Stimulated activated effector memory CD8-positive, alpha-beta T cell treated with anti-CD3 and anti-CD28 coated beads, Interleukin-12 subunit alpha, Interleukin-12 subunit beta, amount 100 ng/mL, for 72 hours (primary cell): ENCODE results near the gene IGFBP4.

Experiments
- ATAC-seq: fragments of 150-1000 bp; cut with Tn5 transposase; 2 replicates; pipeline ENCODE4 v1.10.0; 2021
- DNase-seq, 2 donors: peaks; one replicate each; pipeline ENCODE4 v3.0.0; 2021 to 2022; ENCODE audit warnings: low spot score in 2 of 2
- H3K27ac Mint-ChIP-seq: one replicate; pipeline ENCODE4 v1.8.0; 2022; ENCODE audit warnings: mild to moderate bottlenecking, mixed read lengths
- H3K36me3 Mint-ChIP-seq: one replicate; pipeline ENCODE4 v1.8.0; 2022; ENCODE audit warnings: mild to moderate bottlenecking, mixed read lengths
- H3K4me1 Mint-ChIP-seq: one replicate; pipeline ENCODE4 v1.8.0; 2022; ENCODE audit warnings: mixed read lengths
- H3K4me3 Mint-ChIP-seq: one replicate; pipeline ENCODE4 v1.8.0; 2022; ENCODE audit warnings: mild to moderate bottlenecking, mixed read lengths
- H3K9me3 Mint-ChIP-seq: one replicate; pipeline ENCODE4 v1.8.0; 2022; ENCODE audit warnings: mixed read lengths

Gene IGFBP4

GRCh38 chr17:40482722-40483121 is 39.5 kb downstream of the IGFBP4 start:
- Mint-ChIP-seq H3K4me3 (peak overlapping the region; percentile 67), H3K9me3 (no peaks in the 10 kb centered on the region), H3K4me1 (peaks cover 88% of the 10 kb centered on the region), H3K36me3 (peaks cover 13% of the 10 kb centered on the region), H3K27ac (peak overlapping the region; percentile 93)
- ATAC-seq (no peak), DNase-seq (no peak)

- Mint-ChIP-seq H3K4me3 (no peak overlapping the region), H3K27ac (peak overlapping the region; percentile 93), H3K9me3 (no peaks in the 10 kb centered on the region), H3K4me1 (peaks cover 89% of the 10 kb centered on the region), H3K36me3 (peaks cover 13% of the 10 kb centered on the region)
- DNase-seq: no peak
- no peak for ATAC-seq
Observed at GRCh38 chr17:40483679-40484078, 40.4 kb downstream of the IGFBP4 start.

DNA sequence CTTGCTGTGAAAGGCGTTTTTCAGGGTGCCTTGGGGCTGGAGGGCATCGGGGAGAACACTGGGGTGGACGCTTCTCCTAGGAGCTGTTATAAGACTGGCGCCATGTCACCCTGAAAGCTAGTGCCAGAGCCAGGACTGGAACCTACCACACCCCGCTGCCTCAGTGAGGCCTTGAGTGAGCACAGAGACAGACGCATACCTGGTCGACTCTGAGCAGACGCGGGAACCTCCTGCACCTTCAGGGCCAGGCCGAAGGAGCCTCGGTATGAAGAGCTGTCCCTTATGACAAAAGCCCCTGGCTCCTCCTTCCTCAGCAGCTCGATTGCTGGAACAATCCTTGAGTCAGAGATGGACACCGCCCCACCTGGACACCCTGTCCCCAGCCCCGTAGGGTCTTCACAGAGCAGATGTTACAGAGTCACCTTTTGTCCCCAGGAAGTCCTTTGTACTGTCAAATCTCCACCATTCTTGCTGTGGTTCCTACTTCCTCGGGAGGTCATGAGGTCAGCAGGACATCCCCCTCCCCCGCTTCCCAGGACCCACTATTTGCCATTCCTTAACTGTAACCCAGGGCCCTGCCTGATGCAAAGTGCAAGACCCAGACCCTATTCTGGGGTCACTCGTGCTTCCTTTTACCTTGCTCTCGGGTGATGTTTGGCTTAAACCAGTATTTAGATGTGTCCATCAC is 41.2 kb downstream of the IGFBP4 start:
- Mint-ChIP-seq H3K4me1 (peaks cover 89% of the 10 kb centered on the region), H3K4me3 (no peak overlapping the region), H3K36me3 (peaks cover 8% of the 10 kb centered on the region), H3K9me3 (no peaks in the 10 kb centered on the region), H3K27ac (peak overlapping the region; percentile 93)
- no peak for ATAC-seq
- DNase-seq: no peak

- DNase-seq (no peak), ATAC-seq (no peak)
- H3K4me3 Mint-ChIP-seq: no peak overlapping the region
- H3K27ac Mint-ChIP-seq: peak overlapping the region; percentile 93
- no peaks in the 10 kb centered on the region for H3K9me3 Mint-ChIP-seq
- peaks cover 6% of the 10 kb centered on the region for H3K36me3 Mint-ChIP-seq
- peaks cover 89% of the 10 kb centered on the region for H3K4me1 Mint-ChIP-seq
Observed at GRCh38 chr17:40484973-40485530, 41.8 kb downstream of the IGFBP4 start.

DNA sequence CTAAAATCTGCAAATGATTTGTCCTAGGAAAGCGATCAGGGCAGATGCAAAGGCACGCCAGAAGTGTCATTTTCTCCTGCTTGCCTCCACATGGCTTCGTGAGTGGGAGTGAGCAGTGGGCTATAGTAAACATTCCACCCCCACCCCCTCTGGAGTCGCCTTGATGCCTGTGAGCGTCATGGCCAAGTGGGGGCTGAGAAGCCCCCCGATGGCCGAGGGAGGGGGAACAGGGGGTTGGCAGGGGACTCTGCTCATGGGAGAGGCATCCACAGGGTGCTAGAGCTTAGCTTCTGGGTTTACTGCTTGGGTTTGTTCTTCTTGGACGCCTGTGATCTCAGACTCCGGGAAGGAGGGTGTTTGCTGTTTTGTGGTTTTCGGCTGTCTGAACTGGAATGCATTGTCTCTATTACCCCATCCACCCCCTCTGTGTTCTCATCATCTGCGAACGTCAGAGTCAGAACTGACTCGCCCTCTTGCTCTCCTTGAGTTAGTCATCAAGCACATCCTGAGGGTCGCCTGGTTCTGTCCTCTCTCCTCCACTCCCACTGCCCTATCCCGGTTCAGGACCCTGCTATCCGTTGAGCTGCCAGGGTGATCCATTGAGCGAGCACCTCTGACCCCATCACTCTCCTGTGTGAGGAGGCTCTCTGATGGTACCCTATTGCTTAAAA is 42.7 kb downstream of the IGFBP4 start:
- peak overlapping the region; percentile 93 for H3K27ac Mint-ChIP-seq
- ATAC-seq (peak; percentile 70), DNase-seq (no peak)
- H3K4me3 Mint-ChIP-seq: no peak overlapping the region
- H3K9me3 Mint-ChIP-seq: no peaks in the 10 kb centered on the region
- H3K4me1 Mint-ChIP-seq: peaks cover 89% of the 10 kb centered on the region
- no peaks in the 10 kb centered on the region for H3K36me3 Mint-ChIP-seq

DNA sequence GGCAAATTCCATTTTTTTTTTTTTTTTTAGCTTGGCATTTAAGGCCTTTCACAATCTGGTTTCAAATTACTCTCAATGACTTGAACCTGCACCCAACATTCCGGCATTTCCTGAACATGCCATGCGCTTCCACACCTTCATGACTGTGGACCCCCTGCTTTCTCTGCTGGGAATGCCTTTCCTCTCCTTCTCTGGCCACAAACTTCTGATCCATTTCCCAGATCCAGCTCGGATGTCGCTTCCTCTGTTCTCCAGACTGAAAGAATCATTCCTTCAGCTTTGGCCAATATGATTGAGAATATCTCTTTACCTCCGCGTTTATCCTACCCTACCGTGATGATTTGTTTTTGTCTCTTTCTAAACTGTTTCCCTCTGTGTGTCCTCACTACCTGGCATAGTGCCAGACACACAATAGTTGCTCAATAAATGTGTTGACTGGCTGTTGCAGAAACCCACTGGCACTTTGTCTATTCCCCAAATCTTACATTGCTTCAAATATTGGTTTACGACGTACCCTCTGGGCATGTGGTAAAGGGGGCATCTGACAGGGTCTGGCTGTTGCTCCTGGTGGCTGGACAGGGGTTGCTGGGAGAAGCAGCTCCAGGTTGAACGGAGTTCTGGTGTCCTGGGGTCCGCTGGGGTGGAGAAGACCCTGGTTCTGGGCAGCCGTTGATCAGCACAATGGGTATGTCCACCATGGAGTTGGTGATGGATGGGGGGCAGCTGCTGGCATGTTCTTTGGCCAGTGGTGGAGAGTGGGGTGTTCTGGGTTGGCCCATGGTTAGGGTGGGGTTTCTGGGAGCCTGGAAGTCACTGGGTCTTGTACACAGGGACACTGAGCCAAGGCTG is 43.5 kb downstream of the IGFBP4 start:
- Mint-ChIP-seq H3K36me3 (no peaks in the 10 kb centered on the region), H3K4me3 (no peak overlapping the region), H3K9me3 (no peaks in the 10 kb centered on the region), H3K4me1 (peaks cover 87% of the 10 kb centered on the region), H3K27ac (peak overlapping the region; percentile 93)
- ATAC-seq (no peak), DNase-seq (no peak)

GRCh38 chr17:40487371-40488020 is 44.2 kb downstream of the IGFBP4 start:
- H3K36me3 Mint-ChIP-seq: no peaks in the 10 kb centered on the region
- H3K4me3 Mint-ChIP-seq: no peak overlapping the region
- H3K4me1 Mint-ChIP-seq: peaks cover 80% of the 10 kb centered on the region
- peak overlapping the region; percentile 93 for H3K27ac Mint-ChIP-seq
- no peak for DNase-seq
- no peaks in the 10 kb centered on the region for H3K9me3 Mint-ChIP-seq
- ATAC-seq: no peak

GRCh38 chr17:40490289-40490853 is 47.1 kb downstream of the IGFBP4 start:
- Mint-ChIP-seq H3K9me3 (no peaks in the 10 kb centered on the region), H3K4me3 (no peak overlapping the region), H3K27ac (peak overlapping the region; percentile 72), H3K36me3 (no peaks in the 10 kb centered on the region), H3K4me1 (peaks cover 53% of the 10 kb centered on the region)
- no peak for ATAC-seq
- no peak for DNase-seq

DNA sequence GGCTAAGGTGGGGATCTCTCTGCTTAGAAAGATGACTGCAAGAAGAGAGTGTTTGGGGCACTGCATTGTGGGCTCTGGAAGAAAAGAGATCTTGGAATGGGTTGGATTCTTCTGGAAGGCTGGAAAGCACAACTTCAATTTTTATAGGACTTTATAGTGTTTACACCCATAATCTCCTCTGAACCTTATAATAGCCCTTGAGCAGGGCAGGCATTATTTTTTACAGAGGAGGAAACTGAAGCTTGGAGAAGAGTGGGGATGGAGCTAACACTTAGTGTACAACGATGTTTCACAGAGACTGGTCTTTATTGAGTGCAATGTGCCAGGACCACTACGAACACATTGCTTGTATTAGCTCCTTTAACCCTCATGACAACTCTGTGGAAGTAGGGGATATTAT is 47.7 kb downstream of the IGFBP4 start:
- ATAC-seq: no peak
- H3K36me3 Mint-ChIP-seq: no peaks in the 10 kb centered on the region
- DNase-seq: no peak
- peak overlapping the region; percentile 72 for H3K27ac Mint-ChIP-seq
- H3K4me1 Mint-ChIP-seq: peaks cover 47% of the 10 kb centered on the region
- H3K4me3 Mint-ChIP-seq: no peak overlapping the region
- H3K9me3 Mint-ChIP-seq: no peaks in the 10 kb centered on the region

DNA sequence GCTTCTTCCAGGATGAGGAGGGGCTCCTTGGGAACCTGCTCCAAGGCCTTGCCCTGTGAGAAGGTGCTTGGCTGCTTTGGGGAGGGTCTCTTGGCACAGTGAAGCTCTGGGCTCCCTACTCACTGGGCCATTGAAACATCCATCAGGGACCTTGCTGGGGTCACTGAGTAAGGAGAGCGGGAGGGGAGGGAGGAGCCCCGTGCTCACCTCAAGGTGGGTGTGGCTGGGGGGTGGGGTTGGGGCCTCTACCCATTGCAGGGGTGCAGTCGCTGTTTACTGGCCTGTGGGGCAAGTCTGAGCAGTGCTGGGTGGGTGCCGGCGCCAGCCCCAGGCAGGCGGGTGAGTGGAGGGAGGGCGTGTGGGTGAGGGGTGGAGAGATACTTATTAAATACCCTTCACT is 48.2 kb downstream of the IGFBP4 start:
- Mint-ChIP-seq H3K4me3 (no peak overlapping the region), H3K4me1 (peaks cover 42% of the 10 kb centered on the region)

DNA sequence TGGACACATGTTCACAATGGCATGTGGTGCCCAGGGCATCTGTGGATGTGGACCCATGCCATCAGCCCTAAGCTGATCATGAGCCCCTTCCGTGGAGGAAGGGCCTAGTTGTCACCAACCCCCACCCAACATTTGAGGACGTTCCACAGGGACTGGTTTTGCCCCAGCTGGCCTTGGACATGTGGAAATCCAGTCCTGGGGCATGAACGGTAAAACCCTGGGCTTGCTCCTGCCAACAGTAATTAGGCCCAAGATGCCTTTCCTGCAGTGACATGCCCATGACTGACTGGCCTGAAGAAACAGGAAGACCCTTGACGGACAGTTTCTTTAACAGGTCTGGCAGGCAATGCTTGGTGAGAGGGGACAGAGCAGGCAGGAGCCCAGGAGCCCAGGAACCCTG is 50.4 kb downstream of the IGFBP4 start:
- ATAC-seq (no peak), DNase-seq (no peak)
- Mint-ChIP-seq H3K27ac (no peak overlapping the region), H3K4me3 (no peak overlapping the region), H3K4me1 (peaks cover 34% of the 10 kb centered on the region), H3K9me3 (no peaks in the 10 kb centered on the region), H3K36me3 (no peaks in the 10 kb centered on the region)

More for the DNA sequence above, 48.2 kb downstream of the IGFBP4 start:
- H3K9me3 Mint-ChIP-seq: no peaks in the 10 kb centered on the region
- H3K36me3 Mint-ChIP-seq: no peaks in the 10 kb centered on the region
- DNase-seq (no peak), ATAC-seq (no peak)
- H3K27ac Mint-ChIP-seq: peak overlapping the region; percentile 72

DNA sequence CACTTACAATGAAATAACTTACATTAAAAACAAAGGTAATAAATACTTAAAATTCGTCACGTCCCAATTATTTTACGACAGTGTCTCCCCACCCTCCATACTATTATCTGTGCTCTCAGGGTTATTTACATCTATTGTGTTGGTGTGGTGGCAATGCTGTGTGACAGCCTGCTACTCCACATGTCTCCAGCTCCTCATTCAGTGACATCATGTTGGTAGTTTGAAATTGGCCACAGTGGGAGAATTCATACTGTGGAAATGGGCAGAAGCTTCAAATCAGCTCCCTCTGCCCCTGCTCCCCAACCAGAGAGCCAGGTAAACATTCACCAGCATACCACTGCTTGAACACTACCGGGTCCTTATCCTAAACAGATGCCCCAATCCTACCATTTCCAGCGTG is 51.9 kb downstream of the IGFBP4 start:
- H3K4me3 Mint-ChIP-seq: no peak overlapping the region
- no peaks in the 10 kb centered on the region for H3K9me3 Mint-ChIP-seq
- peaks cover 22% of the 10 kb centered on the region for H3K4me1 Mint-ChIP-seq
- DNase-seq: no peak
- no peaks in the 10 kb centered on the region for H3K36me3 Mint-ChIP-seq
- H3K27ac Mint-ChIP-seq: peak overlapping the region; percentile 23
- no peak for ATAC-seq

- Mint-ChIP-seq H3K4me1 (peaks cover 17% of the 10 kb centered on the region), H3K9me3 (no peaks in the 10 kb centered on the region), H3K36me3 (no peaks in the 10 kb centered on the region), H3K27ac (no peak overlapping the region), H3K4me3 (no peak overlapping the region)
- ATAC-seq: no peak
- DNase-seq: no peak
Observed at GRCh38 chr17:40496170-40496569, 52.9 kb downstream of the IGFBP4 start.

- Mint-ChIP-seq H3K4me1 (peaks cover 13% of the 10 kb centered on the region), H3K27ac (peak overlapping the region; percentile 77), H3K4me3 (no peak overlapping the region), H3K36me3 (no peaks in the 10 kb centered on the region), H3K9me3 (no peaks in the 10 kb centered on the region)
- DNase-seq: no peak
- no peak for ATAC-seq
Observed at GRCh38 chr17:40496634-40497420, 53.6 kb downstream of the IGFBP4 start.
